Fibroblast of pulmonary artery (primary cell): ENCODE results near the gene ELOVL6.
A peak's percentile ranks its signal among the peaks of the same experiment; 100 is the strongest.

Experiments
- DNase-seq: peaks from one replicate; pipeline ENCODE4 v3.0.0-alpha.2; 2010; ENCODE audit warnings: low read depth
- H3K4me3 ChIP-seq: replicated peaks from 2 replicates; pipeline ENCODE4 v1.5.1; 2011; ENCODE audit warnings: low read depth, mild to moderate bottlenecking, control low read depth, low read length, moderate library complexity
- TF ChIP-seq, protein P1 (sequence below): IDR thresholded peaks from 2 replicates; pipeline ENCODE4 v1.5.1; 2011; ENCODE audit warnings: mild to moderate bottlenecking, control low read depth, low read length, inconsistent platforms; ENCODE audit errors: missing control alignments

ELOVL6 gene

DNA sequence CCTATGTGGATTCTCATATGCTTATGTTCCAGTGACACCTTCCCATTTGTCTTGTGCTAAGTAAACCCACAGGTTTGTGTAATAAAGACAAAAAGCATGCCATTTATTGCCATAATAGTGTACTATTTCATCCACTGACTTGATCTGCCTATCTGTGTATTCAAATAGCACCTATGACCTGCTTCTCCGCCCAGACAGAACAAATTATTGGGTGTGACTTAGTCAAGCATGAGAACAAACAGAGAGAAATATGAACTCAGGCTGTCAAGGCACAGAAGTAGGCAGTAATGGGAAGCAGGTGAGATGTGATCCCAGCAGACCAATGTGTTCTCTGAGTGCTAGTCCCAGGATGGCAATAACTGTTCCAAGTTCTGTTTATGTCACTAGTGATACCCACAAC lies 25.4 kb downstream of the ELOVL6 start:
- H3K4me3 ChIP-seq = no peak overlapping the region
- DNase-seq = no peak
- TF ChIP-seq, protein P1, sequence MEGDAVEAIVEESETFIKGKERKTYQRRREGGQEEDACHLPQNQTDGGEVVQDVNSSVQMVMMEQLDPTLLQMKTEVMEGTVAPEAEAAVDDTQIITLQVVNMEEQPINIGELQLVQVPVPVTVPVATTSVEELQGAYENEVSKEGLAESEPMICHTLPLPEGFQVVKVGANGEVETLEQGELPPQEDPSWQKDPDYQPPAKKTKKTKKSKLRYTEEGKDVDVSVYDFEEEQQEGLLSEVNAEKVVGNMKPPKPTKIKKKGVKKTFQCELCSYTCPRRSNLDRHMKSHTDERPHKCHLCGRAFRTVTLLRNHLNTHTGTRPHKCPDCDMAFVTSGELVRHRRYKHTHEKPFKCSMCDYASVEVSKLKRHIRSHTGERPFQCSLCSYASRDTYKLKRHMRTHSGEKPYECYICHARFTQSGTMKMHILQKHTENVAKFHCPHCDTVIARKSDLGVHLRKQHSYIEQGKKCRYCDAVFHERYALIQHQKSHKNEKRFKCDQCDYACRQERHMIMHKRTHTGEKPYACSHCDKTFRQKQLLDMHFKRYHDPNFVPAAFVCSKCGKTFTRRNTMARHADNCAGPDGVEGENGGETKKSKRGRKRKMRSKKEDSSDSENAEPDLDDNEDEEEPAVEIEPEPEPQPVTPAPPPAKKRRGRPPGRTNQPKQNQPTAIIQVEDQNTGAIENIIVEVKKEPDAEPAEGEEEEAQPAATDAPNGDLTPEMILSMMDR = no peak

DNA sequence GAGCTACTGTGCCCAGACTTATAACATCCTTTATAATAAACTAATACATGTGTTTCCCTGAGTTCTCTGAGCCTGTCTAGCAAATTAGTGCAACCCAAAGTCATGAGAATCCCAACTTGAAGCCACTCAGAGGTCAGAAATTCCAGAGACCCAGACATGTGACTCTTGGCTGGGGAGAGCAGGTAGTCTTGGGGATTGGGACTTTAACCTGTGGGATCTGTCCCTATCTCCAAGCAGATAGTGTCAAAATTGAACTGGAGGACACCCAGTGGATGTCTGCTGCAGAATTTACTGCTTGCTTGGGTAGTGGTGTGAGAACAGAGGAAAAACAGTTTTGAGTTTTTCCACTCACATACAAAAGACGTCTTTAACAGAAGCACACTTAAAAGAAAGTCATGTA lies 26.4 kb downstream of the ELOVL6 start:
- TF ChIP-seq, protein P1 = no peak
- DNase-seq = no peak
- no peak overlapping the region for H3K4me3 ChIP-seq

DNA sequence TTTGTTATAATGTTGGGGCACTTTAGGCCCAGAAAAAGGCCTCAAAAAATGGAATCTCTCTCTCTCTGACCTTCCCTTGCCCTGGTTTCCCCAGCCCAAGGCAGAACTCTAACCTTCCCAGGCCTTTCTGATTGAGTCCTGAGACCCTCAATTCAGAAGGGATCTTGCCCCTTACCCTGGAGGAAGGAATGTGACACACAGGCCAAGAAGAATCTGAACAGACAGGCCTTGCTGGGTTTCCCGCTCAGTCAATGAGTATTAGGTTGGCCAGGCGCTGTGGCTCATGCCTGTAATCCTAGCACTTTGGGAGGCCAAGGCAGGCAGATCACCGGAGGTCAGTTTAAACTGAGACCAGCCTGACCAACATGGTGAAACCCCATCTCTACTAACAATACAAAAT lies 27.6 kb downstream of the ELOVL6 start:
- TF ChIP-seq, protein P1 = no peak
- no peak overlapping the region for H3K4me3 ChIP-seq
- DNase-seq = no peak

DNA sequence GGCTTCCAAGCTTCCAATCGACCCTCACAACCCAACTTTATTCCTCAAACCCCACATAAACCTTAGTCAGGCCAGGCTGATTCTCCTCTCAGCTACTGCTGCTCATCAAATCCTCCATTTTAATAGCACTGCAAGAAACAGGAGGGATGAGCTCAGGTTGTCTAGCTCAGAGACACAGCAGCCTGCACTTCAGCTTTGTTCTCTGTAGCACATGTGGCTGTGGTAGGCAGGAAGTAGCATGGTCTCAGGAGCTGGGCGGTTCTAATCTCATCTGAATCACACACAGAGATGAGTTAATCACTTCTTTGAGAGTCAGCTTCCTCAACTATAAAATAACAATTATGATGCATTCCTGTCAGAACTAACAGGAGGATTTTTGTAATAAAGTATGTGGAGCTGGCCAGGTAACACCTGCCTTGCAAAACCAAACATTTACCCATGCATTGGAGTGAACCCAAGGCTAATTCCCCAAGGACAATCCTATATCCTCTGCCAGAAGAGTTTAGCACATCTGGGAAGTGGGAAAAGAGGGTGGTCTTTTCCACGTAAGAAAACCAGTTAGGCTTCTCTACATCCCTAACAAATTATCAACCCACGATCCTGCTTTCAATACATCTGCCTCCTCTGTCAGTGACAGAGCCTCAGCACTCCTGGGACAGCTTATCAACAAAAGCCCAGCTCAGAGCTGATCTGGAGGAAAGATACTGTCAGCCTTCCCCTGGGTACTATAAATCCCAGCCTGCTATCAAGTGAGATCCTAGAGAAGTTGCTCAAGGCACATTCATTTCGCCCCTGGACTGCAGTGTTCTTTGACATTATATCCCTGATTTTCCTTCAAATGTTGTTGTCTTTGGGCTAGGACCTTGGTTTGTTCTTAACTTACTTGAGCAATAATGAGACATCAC lies 32.8 kb downstream of the ELOVL6 start:
- no peak overlapping the region for H3K4me3 ChIP-seq
- TF ChIP-seq, protein P1 = no peak
- DNase-seq = peak; percentile 39

DNA sequence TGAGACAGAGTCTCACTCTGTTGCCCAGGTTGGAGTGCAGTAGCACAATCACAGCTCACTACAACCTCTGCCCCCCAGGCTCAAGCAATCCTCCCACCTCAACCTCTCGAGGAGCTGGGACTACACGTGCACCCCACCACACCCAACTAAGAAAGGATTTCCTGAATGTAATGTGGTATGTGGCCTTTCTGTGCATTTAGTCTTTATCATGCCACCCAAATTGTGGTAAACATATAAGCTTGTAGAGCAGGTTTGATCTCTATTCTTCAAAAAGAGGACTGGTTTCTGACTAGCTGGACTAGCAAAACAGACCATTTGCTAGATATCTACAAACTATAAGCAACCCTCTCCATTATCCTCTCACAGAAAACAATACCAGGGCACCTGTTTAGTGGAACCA lies 33.6 kb downstream of the ELOVL6 start:
- TF ChIP-seq, protein P1 = no peak
- H3K4me3 ChIP-seq = no peak overlapping the region
- DNase-seq = no peak

DNA sequence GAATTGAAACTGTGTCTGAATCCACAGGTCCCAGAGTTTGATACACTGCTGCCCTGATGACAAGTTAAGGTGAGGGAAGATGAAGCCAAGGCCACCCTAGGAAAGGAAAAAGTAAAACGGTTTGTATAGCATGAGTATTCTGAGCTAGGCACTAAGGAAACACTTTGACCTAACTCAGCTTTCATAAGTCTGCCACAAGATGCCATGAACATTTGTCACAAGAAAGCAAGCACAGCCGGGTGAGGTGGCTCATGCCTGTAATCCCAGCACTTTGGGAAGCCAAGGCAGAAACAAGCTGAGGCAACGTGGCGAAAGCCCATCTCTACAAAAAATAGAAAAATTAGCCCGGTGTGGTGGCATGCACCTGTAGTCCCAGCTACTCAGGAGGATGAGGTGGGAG lies 34.2 kb downstream of the ELOVL6 start:
- TF ChIP-seq, protein P1 = no peak
- peak; percentile 11 for DNase-seq
- H3K4me3 ChIP-seq = no peak overlapping the region
